Sigmoid colon (tissue), 7 donors: Measurements from ENCODE around the gene TMEM87A. TPM values are rescaled to one million over a fixed set of nuclear protein-coding genes. Genes with fewer than 3 reads are reported as not detected.

Source experiments
- DNase-seq: peaks from one replicate; pipeline ENCODE4 v3.0.0-alpha.2; 2019
- H3K27ac ChIP-seq, 4 donors: fragments of 200-600 bp; sonication (generic); one replicate each; pipeline ENCODE4 v1.5.1; 2016 to 2019; ENCODE audit warnings: mild to moderate bottlenecking in 1 of 4
- H3K27me3 ChIP-seq, 3 donors: fragments of 200-600 bp; sonication (generic); one replicate each; pipeline ENCODE4 v1.5.1; 2019; ENCODE audit warnings: mild to moderate bottlenecking in 1 of 3
- H3K36me3 ChIP-seq, 4 donors: fragments of 200-600 bp; sonication (generic); one replicate each; pipeline ENCODE4 v1.5.1; 2016 to 2019
- H3K4me1 ChIP-seq, 4 donors: fragments of 200-600 bp; sonication (generic); one replicate each; pipeline ENCODE4 v1.5.1; 2017 to 2019
- H3K4me3 ChIP-seq, 4 donors: fragments of 200-600 bp; sonication (generic); one replicate each; pipeline ENCODE4 v1.5.1; 2017 to 2019; ENCODE audit warnings: mild to moderate bottlenecking in 2 of 4, moderate library complexity in 1 of 4
- H3K9me3 ChIP-seq, 4 donors: fragments of 200-600 bp in 3 of 4; sonication (generic) in 3 of 4; one replicate each; pipeline versions ENCODE4 v1.5.1 to v1.6.1; 2013 to 2019
- CTCF ChIP-seq, 4 experiments: fragments of 450-650 bp in 3 of 4; fragments of 200-600 bp in 1 of 4; IDR thresholded peaks; one replicate each; pipeline ENCODE4 v1.5.1; 2016 to 2019; ENCODE audit warnings: antibody characterized with exemption in 4 of 4, mild to moderate bottlenecking in 3 of 4, moderate library complexity in 2 of 4
- EP300 ChIP-seq, 4 donors: sonication (generic); formaldehyde crosslinking; IDR thresholded peaks; one replicate each; pipeline ENCODE4 v1.6.1; 2017; ENCODE audit warnings: antibody characterized with exemption in 4 of 4
- POLR2A ChIP-seq, 2 donors: fragments of 450-650 bp; IDR thresholded peaks; one replicate each; pipeline ENCODE4 v1.6.1; 2016; ENCODE audit warnings: antibody characterized with exemption in 2 of 2, mild to moderate bottlenecking in 2 of 2, moderate library complexity in 2 of 2
- POLR2AphosphoS5 ChIP-seq, 4 donors: sonication (generic); formaldehyde crosslinking; IDR thresholded peaks; one replicate each; pipeline ENCODE4 v1.6.1; 2017; ENCODE audit warnings: antibody characterized with exemption in 4 of 4
- WGBS, 2 donors: extraction: QIAGEN DNeasy Blood & Tissue Kit; methylation state at CpG; one replicate each; pipeline ENCODE4 v1.1.7; 2013; 5-methylcytosine and 5-hydroxymethylcytosine counted together
- intact Hi-C: fragments of 100-400 bp; cut with DNase I; formaldehyde crosslinking; loops from one replicate; pipeline ENCODE4 v1.15.1; 2023
- polyA plus RNA-seq, 3 donors: library from polyadenylated mRNA; stranded (reverse); fragments of 200-250 nt; gene quantifications; one replicate each; pipeline ENCODE4 v1.2.3, GENCODE V29; 2013
- total RNA-seq, 4 donors: library from RNA; depleted of rRNA; stranded (reverse); fragments of >200 nt; gene quantifications; one replicate each; pipeline ENCODE4 v1.1.0, GENCODE V29; 2016
- donor health status: healthy with polysubstance abuse.
- donor health status: Bipolar disorder and iron deficiency.
- donor health status: healthy.

Gene TMEM87A
- total and polyA plus RNA-seq, 7 donors = 9.6 to 45.3 (median 41.0) TPM

DNA sequence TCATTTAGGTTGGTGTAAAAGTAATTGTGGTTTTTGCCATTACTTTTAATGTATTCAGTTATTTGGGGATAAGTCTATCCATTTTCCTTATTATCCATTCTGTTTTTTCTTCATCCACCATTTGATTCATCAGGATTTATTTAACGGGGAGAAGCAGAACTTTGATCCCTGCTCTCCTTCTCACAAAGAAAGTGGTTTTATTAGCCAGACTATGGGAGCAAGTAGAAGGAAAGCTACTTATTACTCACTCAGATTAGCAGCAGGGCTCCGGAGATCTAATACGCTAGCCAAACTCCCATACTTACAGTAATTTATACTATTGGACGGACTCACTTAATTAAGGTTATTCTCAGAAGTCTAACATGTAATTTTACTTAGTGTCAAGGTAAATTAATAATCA, 14.7 kb upstream of the TMEM87A start:
- H3K27me3 ChIP-seq = no peaks in the 10 kb centered on the region
- H3K9me3 ChIP-seq = no peaks in the 10 kb centered on the region
- no peak overlapping the region for H3K27ac ChIP-seq
- H3K4me3 ChIP-seq = no peak overlapping the region
- WGBS, 2 donors = 94 to 96% methylated on average over 4 of the region's 4 CpGs
- DNase-seq = no peak
- no peaks in the 10 kb centered on the region for H3K4me1 ChIP-seq
- TF ChIP-seq POLR2AphosphoS5 (IDR thresholded peaks at IDR 0.05) = no peak
- TF ChIP-seq EP300 (IDR thresholded peaks at IDR 0.05) = no peak
- no peak for TF ChIP-seq POLR2A (IDR thresholded peaks at IDR 0.05)
- no peak for TF ChIP-seq CTCF (IDR thresholded peaks at IDR 0.05)
- intact Hi-C loops = no loop called here
- H3K36me3 ChIP-seq = peaks cover 0 to 86% (median 21%) of the 10 kb centered on the region in 4 donors

- no peak for DNase-seq
- no peaks in the 10 kb centered on the region for H3K9me3 ChIP-seq
- peaks cover 0 to 85% (median 15%) of the 10 kb centered on the region in 4 donors for H3K36me3 ChIP-seq
- WGBS, 2 donors = 21 to 68% methylated on average over 4 of the region's 4 CpGs
- H3K4me3 ChIP-seq = no peak overlapping the region
- intact Hi-C loops = no loop called here
- H3K27ac ChIP-seq = no peak overlapping the region
- H3K27me3 ChIP-seq = no peaks in the 10 kb centered on the region
- TF ChIP-seq CTCF (IDR thresholded peaks at IDR 0.05) (no peak), POLR2A (IDR thresholded peaks at IDR 0.05) (no peak), POLR2AphosphoS5 (IDR thresholded peaks at IDR 0.05) (no peak)
- no peaks in the 10 kb centered on the region for H3K4me1 ChIP-seq
Measured at GRCh38 chr15:42286445-42287029, 13.3 kb upstream of the TMEM87A start.

DNA sequence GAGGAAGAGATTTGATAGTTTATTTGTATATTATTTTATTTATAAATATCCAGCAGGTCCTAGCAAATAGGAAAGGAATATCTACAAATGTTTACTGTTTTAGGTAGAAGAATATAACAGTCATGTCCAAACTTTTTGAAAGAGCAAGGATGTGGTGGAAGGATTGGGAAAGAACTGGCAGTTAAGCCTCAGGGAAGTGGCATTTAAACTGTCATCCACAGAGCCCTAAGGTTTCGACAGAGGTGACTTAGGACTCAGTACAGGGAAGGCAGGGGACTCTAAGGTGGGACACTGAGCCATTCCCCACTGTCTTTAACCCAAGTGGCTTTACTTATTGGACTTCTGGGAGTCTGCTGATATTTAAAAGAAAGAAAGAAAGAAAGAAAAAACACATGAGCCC, 11.8 kb upstream of the TMEM87A start:
- 82 to 89% methylated on average over 1 of the region's 1 CpG for WGBS, 2 donors
- Histone ChIP-seq H3K4me3 (no peak overlapping the region), H3K27me3 (no peaks in the 10 kb centered on the region), H3K4me1 (no peaks in the 10 kb centered on the region), H3K36me3 (peaks cover 0 to 86% (median 22%) of the 10 kb centered on the region in 4 donors), H3K27ac (no peak overlapping the region), H3K9me3 (no peaks in the 10 kb centered on the region)
- intact Hi-C loops = no loop called here
- no peak for DNase-seq
- TF ChIP-seq POLR2A (IDR thresholded peaks at IDR 0.05) (no peak), EP300 (IDR thresholded peaks at IDR 0.05) (no peak), CTCF (IDR thresholded peaks at IDR 0.05) (no peak), POLR2AphosphoS5 (IDR thresholded peaks at IDR 0.05) (no peak)

DNA sequence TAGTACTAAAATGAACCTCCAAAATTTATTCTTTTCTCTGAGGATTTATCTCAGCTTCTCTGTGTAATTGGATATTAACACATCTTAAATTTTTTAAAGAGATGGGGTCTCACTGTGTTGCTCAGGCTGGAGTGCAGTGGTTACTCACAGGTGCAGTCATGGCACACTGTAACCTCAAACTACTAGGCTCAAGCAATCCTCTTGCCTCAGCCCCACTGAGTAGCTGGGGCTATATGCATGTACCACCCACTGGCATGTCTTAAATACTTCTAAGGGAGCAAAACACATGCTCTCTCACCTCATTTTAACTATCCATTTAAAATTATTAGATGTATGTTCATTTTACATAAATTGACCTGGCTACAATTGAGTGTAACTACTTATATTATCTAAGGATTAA, 11.3 kb upstream of the TMEM87A start:
- peaks cover 0 to 86% (median 22%) of the 10 kb centered on the region in 4 donors for H3K36me3 ChIP-seq
- intact Hi-C loops = no loop called here

More for the DNA sequence above, 11.3 kb upstream of the TMEM87A start:
- DNase-seq = no peak
- no peak for TF ChIP-seq EP300 (IDR thresholded peaks at IDR 0.05)
- no peak for TF ChIP-seq POLR2A (IDR thresholded peaks at IDR 0.05)
- no peak for TF ChIP-seq CTCF (IDR thresholded peaks at IDR 0.05)
- no peak for TF ChIP-seq POLR2AphosphoS5 (IDR thresholded peaks at IDR 0.05)
- Histone ChIP-seq H3K27ac (no peak overlapping the region), H3K4me1 (no peaks in the 10 kb centered on the region), H3K4me3 (no peak overlapping the region), H3K27me3 (no peaks in the 10 kb centered on the region), H3K9me3 (no peaks in the 10 kb centered on the region)
